Parathyroid adenoma (tissue), 2 donors: ENCODE measurements around the gene ARID3B.

ENCODE experiments used
- H2AFZ ChIP-seq: fragments of 300-600 bp; sonication (generic); one replicate; pipeline ENCODE4 v1.7.0; 2017; ENCODE audit warnings: antibody characterized with exemption, mild to moderate bottlenecking
- H3K27ac ChIP-seq: fragments of 300-600 bp; sonication (generic); one replicate; pipeline ENCODE4 v1.7.0; 2017
- H3K27me3 ChIP-seq: fragments of 300-600 bp; sonication (generic); one replicate; pipeline ENCODE4 v1.7.0; 2017; ENCODE audit warnings: low read length; ENCODE audit not compliant: control insufficient read depth, insufficient read depth
- H3K36me3 ChIP-seq: fragments of 300-600 bp; sonication (generic); one replicate; pipeline ENCODE4 v1.7.0; 2017; ENCODE audit warnings: low read length; ENCODE audit not compliant: control insufficient read depth, insufficient read depth
- H3K4me1 ChIP-seq: fragments of 300-600 bp; sonication (generic); one replicate; pipeline ENCODE4 v1.7.0; 2017; ENCODE audit warnings: control low read depth
- H3K4me2 ChIP-seq: fragments of 300-600 bp; sonication (generic); one replicate; pipeline ENCODE4 v1.7.0; 2017; ENCODE audit warnings: low read length
- H3K4me3 ChIP-seq: fragments of 300-600 bp; sonication (generic); one replicate; pipeline ENCODE4 v1.7.0; 2017; ENCODE audit warnings: low read depth, low read length
- H3K79me2 ChIP-seq: fragments of 300-600 bp; sonication (generic); one replicate; pipeline ENCODE4 v1.7.0; 2017; ENCODE audit warnings: control low read depth
- H3K9ac ChIP-seq: fragments of 300-600 bp; sonication (generic); one replicate; pipeline ENCODE4 v1.7.0; 2017; ENCODE audit warnings: mild to moderate bottlenecking
- H3K9me3 ChIP-seq: fragments of 300-600 bp; sonication (generic); one replicate; pipeline ENCODE4 v1.7.0; 2017; ENCODE audit warnings: low read length; ENCODE audit not compliant: control insufficient read depth
- TF ChIP-seq, protein P1 (sequence below): fragments of 300-600 bp; sonication (generic); IDR thresholded peaks from one replicate; pipeline ENCODE4 v1.7.0; 2017; ENCODE audit warnings: antibody characterized with exemption, mild to moderate bottlenecking
- donor health status: primary hyperparathyroidism.

Gene ARID3B

GRCh38 chr15:74549816-74550215 lies 8.8 kb downstream of the ARID3B start:
- H3K79me2 ChIP-seq: no peaks in the 10 kb centered on the region
- H3K27me3 ChIP-seq: no peaks in the 10 kb centered on the region
- H3K9ac ChIP-seq: no peak overlapping the region
- no peak overlapping the region for H3K4me2 ChIP-seq
- H3K9me3 ChIP-seq: no peaks in the 10 kb centered on the region
- peaks cover 10% of the 10 kb centered on the region for H3K4me1 ChIP-seq
- no peaks in the 10 kb centered on the region for H3K36me3 ChIP-seq
- H2AFZ ChIP-seq: no peak overlapping the region
- H3K4me3 ChIP-seq: no peak overlapping the region
- TF ChIP-seq, protein P1, sequence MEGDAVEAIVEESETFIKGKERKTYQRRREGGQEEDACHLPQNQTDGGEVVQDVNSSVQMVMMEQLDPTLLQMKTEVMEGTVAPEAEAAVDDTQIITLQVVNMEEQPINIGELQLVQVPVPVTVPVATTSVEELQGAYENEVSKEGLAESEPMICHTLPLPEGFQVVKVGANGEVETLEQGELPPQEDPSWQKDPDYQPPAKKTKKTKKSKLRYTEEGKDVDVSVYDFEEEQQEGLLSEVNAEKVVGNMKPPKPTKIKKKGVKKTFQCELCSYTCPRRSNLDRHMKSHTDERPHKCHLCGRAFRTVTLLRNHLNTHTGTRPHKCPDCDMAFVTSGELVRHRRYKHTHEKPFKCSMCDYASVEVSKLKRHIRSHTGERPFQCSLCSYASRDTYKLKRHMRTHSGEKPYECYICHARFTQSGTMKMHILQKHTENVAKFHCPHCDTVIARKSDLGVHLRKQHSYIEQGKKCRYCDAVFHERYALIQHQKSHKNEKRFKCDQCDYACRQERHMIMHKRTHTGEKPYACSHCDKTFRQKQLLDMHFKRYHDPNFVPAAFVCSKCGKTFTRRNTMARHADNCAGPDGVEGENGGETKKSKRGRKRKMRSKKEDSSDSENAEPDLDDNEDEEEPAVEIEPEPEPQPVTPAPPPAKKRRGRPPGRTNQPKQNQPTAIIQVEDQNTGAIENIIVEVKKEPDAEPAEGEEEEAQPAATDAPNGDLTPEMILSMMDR: no peak
- no peak overlapping the region for H3K27ac ChIP-seq

GRCh38 chr15:74551714-74552113 lies 10.7 kb downstream of the ARID3B start:
- H3K9ac ChIP-seq: no peak overlapping the region
- no peak overlapping the region for H2AFZ ChIP-seq
- no peaks in the 10 kb centered on the region for H3K79me2 ChIP-seq
- H3K9me3 ChIP-seq: no peaks in the 10 kb centered on the region
- H3K36me3 ChIP-seq: no peaks in the 10 kb centered on the region
- H3K4me3 ChIP-seq: no peak overlapping the region
- H3K4me2 ChIP-seq: no peak overlapping the region
- no peaks in the 10 kb centered on the region for H3K4me1 ChIP-seq
- TF ChIP-seq, protein P1: no peak
- H3K27ac ChIP-seq: no peak overlapping the region
- no peaks in the 10 kb centered on the region for H3K27me3 ChIP-seq

- Histone ChIP-seq H3K9ac (no peak overlapping the region), H3K4me3 (no peak overlapping the region), H3K79me2 (no peaks in the 10 kb centered on the region), H3K27ac (no peak overlapping the region), H3K9me3 (no peaks in the 10 kb centered on the region), H3K36me3 (no peaks in the 10 kb centered on the region), H3K4me2 (no peak overlapping the region), H3K4me1 (no peaks in the 10 kb centered on the region), H2AFZ (no peak overlapping the region), H3K27me3 (no peaks in the 10 kb centered on the region)
- TF ChIP-seq, protein P1: no peak
Measured at GRCh38 chr15:74552773-74553441, 11.9 kb downstream of the ARID3B start.

- H3K79me2 ChIP-seq: no peaks in the 10 kb centered on the region
- no peak overlapping the region for H3K27ac ChIP-seq
- H3K4me2 ChIP-seq: no peak overlapping the region
- no peaks in the 10 kb centered on the region for H3K36me3 ChIP-seq
- no peaks in the 10 kb centered on the region for H3K27me3 ChIP-seq
- H3K4me3 ChIP-seq: no peak overlapping the region
- H2AFZ ChIP-seq: no peak overlapping the region
- TF ChIP-seq, protein P1: no peak
- H3K9ac ChIP-seq: no peak overlapping the region
- no peaks in the 10 kb centered on the region for H3K4me1 ChIP-seq
- H3K9me3 ChIP-seq: no peaks in the 10 kb centered on the region
Measured at GRCh38 chr15:74555192-74555591, 14.2 kb downstream of the ARID3B start.

DNA sequence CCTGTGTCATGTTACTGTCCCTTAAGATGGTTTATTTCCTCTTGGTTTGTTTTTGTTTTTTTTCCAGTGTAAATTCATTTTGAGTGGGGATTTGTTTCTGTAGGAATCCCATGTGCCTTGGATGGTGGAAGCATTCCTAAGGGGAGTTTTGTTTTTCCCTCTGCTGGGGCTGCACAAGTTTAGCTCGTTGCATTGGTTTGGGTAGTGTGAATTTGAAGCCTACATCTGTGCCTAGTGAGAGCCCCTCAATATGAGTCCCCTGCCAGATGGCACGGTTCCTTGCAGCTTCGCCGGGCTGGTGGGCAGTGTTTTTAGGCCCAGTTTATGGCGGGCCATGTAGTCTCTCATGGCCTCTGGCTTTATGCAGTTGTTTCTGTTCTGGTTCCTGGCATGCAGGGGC lies 17.7 kb downstream of the ARID3B start:
- Histone ChIP-seq H3K27ac (no peak overlapping the region), H3K27me3 (no peaks in the 10 kb centered on the region), H3K9ac (no peak overlapping the region), H3K4me2 (no peak overlapping the region), H3K4me1 (no peaks in the 10 kb centered on the region), H3K36me3 (no peaks in the 10 kb centered on the region), H3K79me2 (no peaks in the 10 kb centered on the region), H3K4me3 (no peak overlapping the region), H2AFZ (no peak overlapping the region), H3K9me3 (no peaks in the 10 kb centered on the region)
- TF ChIP-seq, protein P1: no peak
